CD4-positive, CD25-positive, alpha-beta regulatory T cell (primary cell): Measurements from ENCODE around the gene TPPP2. TPM values are rescaled to one million over a fixed set of nuclear protein-coding genes. Genes with fewer than 3 reads are reported as not detected.

ENCODE experiments used
- ATAC-seq, 2 donors: fragments of 150-1000 bp; cut with Tn5 transposase; one replicate each; pipeline ENCODE4 v1.10.0; 2021; ENCODE audit warnings: low read depth in 2 of 2, moderate number of reproducible peaks in 2 of 2, moderate library complexity in 1 of 2
- DNase-seq, 3 donors: peaks; one replicate each; pipeline versions ENCODE4 v3.0.0 to v3.0.0-alpha.2; 2012 to 2022; ENCODE audit warnings: mixed read lengths in 1 of 3
- H3K27ac ChIP-seq: one replicate; pipeline ENCODE4 v1.7.0; 2013; ENCODE audit warnings: mild to moderate bottlenecking, low read length; ENCODE audit not compliant: insufficient read depth, poor library complexity, severe bottlenecking
- H3K27me3 ChIP-seq: one replicate; pipeline ENCODE4 v1.7.0; 2013; ENCODE audit warnings: low read length; ENCODE audit not compliant: control insufficient read depth, insufficient read depth
- H3K36me3 ChIP-seq: one replicate; pipeline ENCODE4 v1.7.0; 2013; ENCODE audit warnings: mild to moderate bottlenecking, low read length, moderate library complexity; ENCODE audit not compliant: control insufficient read depth, insufficient read depth
- H3K4me1 ChIP-seq: 2 replicates; pipeline ENCODE4 v1.7.0; 2013; ENCODE audit warnings: mild to moderate bottlenecking, low read length; ENCODE audit not compliant: insufficient read depth, control insufficient read depth, poor library complexity, severe bottlenecking
- H3K4me3 ChIP-seq: one replicate; pipeline ENCODE4 v1.7.0; 2013; ENCODE audit warnings: low read depth, mild to moderate bottlenecking, low read length, moderate library complexity
- H3K9me3 ChIP-seq, 2 experiments: 1 replicate in 1 of 2; 2 replicates in 1 of 2; pipeline ENCODE4 v1.7.0; 2013; ENCODE audit warnings: low read length in 2 of 2, mild to moderate bottlenecking in 1 of 2, moderate library complexity in 1 of 2; ENCODE audit not compliant: control insufficient read depth in 2 of 2
- H3K27ac Mint-ChIP-seq, 3 donors: one replicate each; pipeline ENCODE4 v1.8.0; 2020 to 2022; ENCODE audit warnings: mild to moderate bottlenecking in 3 of 3, mixed read lengths in 3 of 3, moderate library complexity in 2 of 3
- H3K27me3 Mint-ChIP-seq: one replicate; pipeline ENCODE4 v1.8.0; 2022; ENCODE audit warnings: mild to moderate bottlenecking, mixed read lengths
- H3K36me3 Mint-ChIP-seq: one replicate; pipeline ENCODE4 v1.8.0; 2020; ENCODE audit warnings: mixed read lengths
- H3K4me1 Mint-ChIP-seq, 4 donors: one replicate each; pipeline ENCODE4 v1.8.0; 2020 to 2022; ENCODE audit warnings: mixed read lengths in 4 of 4, mild to moderate bottlenecking in 1 of 4
- H3K4me3 Mint-ChIP-seq, 4 donors: one replicate each; pipeline ENCODE4 v1.8.0; 2020 to 2022; ENCODE audit warnings: mild to moderate bottlenecking in 4 of 4, mixed read lengths in 4 of 4, moderate library complexity in 3 of 4
- H3K9me3 Mint-ChIP-seq, 7 donors: one replicate each; pipeline ENCODE4 v1.8.0; 2020 to 2022; ENCODE audit warnings: mixed read lengths in 7 of 7, mild to moderate bottlenecking in 3 of 7, moderate library complexity in 2 of 7
- polyA plus RNA-seq, 4 donors: library from polyadenylated mRNA; unstranded; fragments of 300-500 nt; fragmentation: Illumina TruSeq; gene quantifications; one replicate each; pipeline ENCODE4 v1.2.3, GENCODE V29; 2021
- total RNA-seq: library from RNA; stranded (reverse); gene quantifications from one replicate; pipeline ENCODE4 v1.2.3, GENCODE V29; 2022

The TPPP2 gene
- total and polyA plus RNA-seq, 5 donors from 2014 or later, result not detected

- Histone ChIP-seq H3K27ac (peak within 1 kb of the TSS; percentile 75), H3K27me3 (no peaks in the 10 kb centered on the region), H3K9me3 (no peaks in the 10 kb centered on the region), H3K4me3 (peak within 1 kb of the TSS; percentile 90), H3K36me3 (peaks cover 29% of the 10 kb centered on the region), H3K4me1 (peaks cover 22% of the 10 kb centered on the region)
- no peaks in the 10 kb centered on the region for H3K9me3 Mint-ChIP-seq
- peaks cover 21% of the 10 kb centered on the region for H3K36me3 Mint-ChIP-seq
- H3K27me3 Mint-ChIP-seq, result peaks cover 4% of the 10 kb centered on the region
- peak; percentile 92 to 94 for ATAC-seq
- peak within 1 kb of the TSS; percentile 91 to 97 (median 95) for H3K4me3 Mint-ChIP-seq
- peaks cover 9 to 41% (median 21%) of the 10 kb centered on the region in 4 donors for H3K4me1 Mint-ChIP-seq
- peak; percentile 75 to 96 (median 85) for DNase-seq
- peak within 1 kb of the TSS; percentile 94 to 99 (median 96) for H3K27ac Mint-ChIP-seq
Measured at GRCh38 chr14:20989787-20990600, 40.0 kb upstream of the TPPP2 start, which contains the start of gene METTL17. Gene METTL17 (plus strand): TSS chr14:20989980. CDS start chr14:20990003, 23 bp downstream.

GRCh38 chr14:20996521-20996920 is 33.5 kb upstream of the TPPP2 start:
- no peak for DNase-seq
- H3K4me3 ChIP-seq, result no peak overlapping the region
- Mint-ChIP-seq H3K4me1 (peaks cover 5 to 22% (median 9%) of the 10 kb centered on the region in 4 donors), H3K4me3 (no peak overlapping the region), H3K36me3 (peaks cover 33% of the 10 kb centered on the region), H3K27me3 (no peaks in the 10 kb centered on the region), H3K9me3 (no peaks in the 10 kb centered on the region), H3K27ac (no peak overlapping the region)
- no peak overlapping the region for H3K27ac ChIP-seq
- H3K9me3 ChIP-seq, result no peaks in the 10 kb centered on the region
- H3K4me1 ChIP-seq, result peaks cover 3% of the 10 kb centered on the region
- no peak for ATAC-seq
- H3K27me3 ChIP-seq, result no peaks in the 10 kb centered on the region
- peaks cover 57% of the 10 kb centered on the region for H3K36me3 ChIP-seq

- H3K4me3 ChIP-seq, result no peak overlapping the region
- H3K9me3 Mint-ChIP-seq, result no peaks in the 10 kb centered on the region
- H3K27ac ChIP-seq, result no peak overlapping the region
- no peaks in the 10 kb centered on the region for H3K27me3 ChIP-seq
- no peak overlapping the region for H3K27ac Mint-ChIP-seq
- H3K36me3 ChIP-seq, result peaks cover 53% of the 10 kb centered on the region
- no peak overlapping the region for H3K4me3 Mint-ChIP-seq
- H3K4me1 Mint-ChIP-seq, result peaks cover 4 to 16% (median 5%) of the 10 kb centered on the region in 4 donors
- H3K36me3 Mint-ChIP-seq, result peaks cover 29% of the 10 kb centered on the region
- H3K27me3 Mint-ChIP-seq, result no peaks in the 10 kb centered on the region
- H3K4me1 ChIP-seq, result no peaks in the 10 kb centered on the region
- ATAC-seq (no peak), DNase-seq (no peak)
- H3K9me3 ChIP-seq, result no peaks in the 10 kb centered on the region
Measured at GRCh38 chr14:20997115-20997514, 32.9 kb upstream of the TPPP2 start.

- DNase-seq, result no peak
- Mint-ChIP-seq H3K27me3 (peaks cover 2% of the 10 kb centered on the region), H3K27ac (peak overlapping the region in 1 of 3 donors; percentile 77), H3K4me1 (peaks cover 0 to 15% (median 4%) of the 10 kb centered on the region in 4 donors), H3K36me3 (peaks cover 29% of the 10 kb centered on the region), H3K4me3 (no peak overlapping the region), H3K9me3 (no peaks in the 10 kb centered on the region)
- Histone ChIP-seq H3K27ac (no peak overlapping the region), H3K4me3 (no peak overlapping the region), H3K4me1 (no peaks in the 10 kb centered on the region), H3K9me3 (no peaks in the 10 kb centered on the region), H3K36me3 (peaks cover 49% of the 10 kb centered on the region), H3K27me3 (no peaks in the 10 kb centered on the region)
- ATAC-seq, result no peak
Measured at GRCh38 chr14:20997564-20997963, 32.5 kb upstream of the TPPP2 start.

DNA sequence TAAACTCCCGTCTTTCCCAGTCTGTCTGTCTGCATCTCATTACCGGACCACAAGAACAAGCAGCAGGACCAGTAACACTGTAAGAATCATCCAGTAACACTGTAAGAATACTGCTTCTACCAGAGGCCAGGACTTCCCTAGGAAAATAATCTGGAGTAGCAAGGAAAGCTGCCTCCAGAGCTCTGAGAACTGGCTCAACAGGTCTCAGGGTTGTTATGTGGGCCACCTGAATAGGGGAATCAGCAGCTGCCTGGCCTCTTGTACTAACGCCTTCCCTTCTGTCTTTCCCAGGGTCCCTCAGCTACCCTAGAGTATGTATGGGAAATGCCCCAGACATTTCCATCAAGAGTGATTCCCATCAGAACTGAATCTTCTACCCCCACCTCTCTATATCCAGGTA is 31.9 kb upstream of the TPPP2 start:
- Histone ChIP-seq H3K9me3 (no peaks in the 10 kb centered on the region), H3K27ac (no peak overlapping the region), H3K27me3 (no peaks in the 10 kb centered on the region), H3K4me1 (no peaks in the 10 kb centered on the region), H3K4me3 (no peak overlapping the region), H3K36me3 (peaks cover 43% of the 10 kb centered on the region)
- Mint-ChIP-seq H3K4me3 (peak overlapping the region in 1 of 4 donors; percentile 22), H3K36me3 (peaks cover 29% of the 10 kb centered on the region), H3K4me1 (peaks cover 0 to 12% (median 3%) of the 10 kb centered on the region in 4 donors), H3K9me3 (no peaks in the 10 kb centered on the region), H3K27me3 (peaks cover 5% of the 10 kb centered on the region), H3K27ac (peak overlapping the region in 1 of 3 donors; percentile 78)
- ATAC-seq (no peak), DNase-seq (no peak)

- peak within 1 kb of the TSS in 1 of 3 donors; percentile 78 for H3K27ac Mint-ChIP-seq
- peaks cover 26% of the 10 kb centered on the region for H3K36me3 Mint-ChIP-seq
- H3K4me1 Mint-ChIP-seq, result peaks cover 0 to 11% (median 1%) of the 10 kb centered on the region in 4 donors
- H3K27me3 Mint-ChIP-seq, result peaks cover 5% of the 10 kb centered on the region
- no peak for ATAC-seq
- Histone ChIP-seq H3K9me3 (no peaks in the 10 kb centered on the region), H3K4me1 (no peaks in the 10 kb centered on the region), H3K4me3 (no peak within 1 kb of the TSS), H3K27me3 (no peaks in the 10 kb centered on the region), H3K27ac (no peak within 1 kb of the TSS), H3K36me3 (peaks cover 39% of the 10 kb centered on the region)
- no peak for DNase-seq
- H3K9me3 Mint-ChIP-seq, result no peaks in the 10 kb centered on the region
- H3K4me3 Mint-ChIP-seq, result peak within 1 kb of the TSS in 1 of 4 donors; percentile 22
Measured at GRCh38 chr14:20998674-20999366, 31.2 kb upstream of the TPPP2 start, which contains the start of gene SLC39A2. Gene SLC39A2 (plus strand): TSS chr14:20999293. CDS start chr14:20999447, 154 bp downstream.

- peaks cover 32% of the 10 kb centered on the region for H3K36me3 ChIP-seq
- Mint-ChIP-seq H3K27me3 (peaks cover 12% of the 10 kb centered on the region), H3K9me3 (no peaks in the 10 kb centered on the region), H3K4me3 (no peak overlapping the region), H3K36me3 (peaks cover 18% of the 10 kb centered on the region), H3K27ac (no peak overlapping the region), H3K4me1 (peaks cover 0 to 9% (median 0%) of the 10 kb centered on the region in 4 donors)
- H3K4me3 ChIP-seq, result no peak overlapping the region
- H3K9me3 ChIP-seq, result no peaks in the 10 kb centered on the region
- ATAC-seq (no peak), DNase-seq (no peak)
- H3K4me1 ChIP-seq, result no peaks in the 10 kb centered on the region
- H3K27ac ChIP-seq, result no peak overlapping the region
- no peaks in the 10 kb centered on the region for H3K27me3 ChIP-seq
Measured at GRCh38 chr14:20999591-20999990, 30.4 kb upstream of the TPPP2 start.
